COLO668 (cell line): Measurements from ENCODE around the gene RAB15.

Experiments used
- DNase-seq: peaks from one replicate; lab custom pipeline; 2025; ENCODE audit not compliant: unreplicated experiment; lab: John Stamatoyannopoulos, UW

The RAB15 gene

DNA sequence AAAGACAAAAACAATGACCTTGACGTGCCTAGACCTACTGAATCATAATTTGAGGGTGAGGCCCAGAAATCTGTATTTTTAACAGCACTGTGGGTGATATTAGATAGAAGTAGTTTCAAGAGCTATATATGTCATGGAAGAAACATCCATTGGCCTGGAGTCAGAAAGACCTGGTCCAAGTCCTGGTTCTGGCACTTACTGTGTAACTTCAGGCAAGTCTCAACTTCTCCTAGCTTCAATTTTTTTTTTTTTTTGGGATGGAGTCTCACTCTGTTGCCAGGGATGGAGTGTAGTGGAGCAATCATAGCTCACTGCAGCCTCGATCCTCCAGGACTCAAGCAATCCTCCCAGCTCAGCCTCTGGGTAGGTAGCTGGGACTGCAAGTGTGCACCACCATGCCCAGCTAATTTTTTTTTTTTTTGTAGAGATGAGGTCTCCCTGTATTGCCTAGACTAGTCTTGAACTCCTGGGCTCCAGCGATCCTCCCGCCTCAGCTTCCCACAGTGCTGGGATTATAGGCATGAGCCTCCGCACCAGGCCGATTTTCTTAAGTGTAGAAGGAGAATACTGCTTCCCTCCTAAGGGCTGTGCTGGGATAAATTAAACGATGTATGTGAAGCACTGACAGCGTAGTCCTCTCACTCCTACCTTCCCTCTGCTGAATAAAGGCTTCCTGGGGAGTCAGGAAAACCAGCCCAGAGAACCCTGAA is 15.3 kb downstream of the RAB15 start:
- DNase-seq = no peak

DNA sequence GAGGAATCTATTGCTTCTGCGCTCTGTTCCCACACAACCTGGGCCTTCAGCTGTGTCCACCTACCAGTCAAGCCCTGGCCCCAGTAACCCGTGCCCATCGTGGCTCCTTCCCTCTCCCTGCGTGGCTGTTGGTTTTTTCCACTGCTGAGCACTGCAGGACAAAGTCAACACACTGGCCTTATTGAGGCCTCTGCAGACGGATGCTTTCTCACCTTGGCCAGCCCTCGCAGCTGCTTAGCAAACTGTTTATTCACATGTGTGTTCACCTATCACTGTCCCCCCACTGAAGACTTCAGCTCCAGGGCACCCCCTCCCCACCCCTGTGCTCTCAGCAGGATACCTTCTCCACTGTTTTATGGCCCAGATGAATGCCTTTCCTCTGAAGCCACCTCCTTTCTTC is 16.8 kb downstream of the RAB15 start:
- DNase-seq = peak; percentile 34

DNA sequence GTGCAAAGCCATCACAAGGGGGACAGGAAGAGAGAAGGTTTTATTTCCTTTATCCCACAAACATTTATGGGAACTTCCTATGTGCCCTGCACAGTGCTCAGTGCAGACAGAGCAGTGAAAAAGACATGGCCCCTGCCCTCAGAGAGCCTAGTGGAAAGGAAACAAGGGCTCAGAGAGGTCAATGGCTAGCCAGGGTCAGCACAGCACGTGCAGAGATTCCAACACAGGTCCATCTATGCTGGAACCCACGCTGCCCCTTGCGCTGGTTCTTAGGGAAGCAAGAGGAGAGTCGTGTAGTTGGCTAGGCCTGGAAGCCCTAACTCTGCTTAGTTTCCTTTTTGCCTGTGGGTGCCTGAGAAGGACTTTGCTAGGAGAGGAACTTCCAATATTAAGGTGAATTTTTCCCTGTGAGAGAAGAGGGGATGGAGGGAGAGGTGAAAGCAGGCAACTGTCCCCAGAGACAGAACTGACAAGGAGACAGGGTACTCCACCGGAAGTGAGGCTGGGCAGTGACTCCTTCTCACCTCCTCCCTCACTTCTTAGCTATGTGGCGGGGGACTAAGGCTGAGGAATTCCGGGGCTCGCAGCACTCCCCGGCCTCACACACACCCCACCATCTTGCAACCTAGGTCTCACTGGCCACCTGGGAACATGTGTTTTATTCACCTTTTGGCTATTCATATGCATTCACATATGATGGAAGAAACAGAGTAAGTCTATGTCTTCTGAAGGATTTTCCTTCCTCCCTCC is 17.5 kb downstream of the RAB15 start:
- DNase-seq = no peak

DNA sequence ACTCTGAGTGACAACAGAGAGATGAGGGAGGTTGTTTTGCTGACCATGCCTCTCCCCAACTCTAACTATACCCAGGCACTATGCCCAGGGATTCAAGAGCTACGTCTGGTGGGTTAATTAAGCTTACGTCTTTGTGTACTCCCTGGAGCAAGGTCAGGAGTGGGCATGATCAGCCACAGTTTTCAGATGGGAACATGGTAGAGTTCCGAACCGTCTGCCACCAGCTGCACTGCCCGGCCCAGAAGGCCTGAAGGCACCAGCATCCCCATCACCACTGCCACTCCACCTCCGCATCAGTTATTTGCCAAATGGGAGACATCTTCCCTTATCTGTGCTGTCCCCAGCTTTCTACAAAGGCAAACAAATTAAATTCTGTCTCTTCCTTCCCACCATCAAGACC is 18.5 kb downstream of the RAB15 start:
- no peak for DNase-seq

DNA sequence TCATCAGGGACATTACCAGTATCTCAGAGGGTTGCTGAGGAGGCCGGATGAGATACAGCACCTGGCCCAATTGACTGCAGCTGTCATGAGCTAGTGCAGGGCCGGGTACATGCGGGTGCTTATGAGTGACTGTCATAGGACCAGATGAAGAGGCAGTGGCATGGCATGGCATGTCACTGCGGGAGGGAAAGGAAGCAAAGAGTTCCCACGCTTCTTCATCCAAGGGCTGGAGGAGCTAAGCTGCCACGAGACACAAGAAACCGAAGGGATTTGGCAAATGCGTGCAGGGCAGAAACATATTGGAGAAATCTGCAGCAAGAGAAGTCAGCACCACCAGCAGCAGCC is 18.9 kb downstream of the RAB15 start:
- no peak for DNase-seq

DNA sequence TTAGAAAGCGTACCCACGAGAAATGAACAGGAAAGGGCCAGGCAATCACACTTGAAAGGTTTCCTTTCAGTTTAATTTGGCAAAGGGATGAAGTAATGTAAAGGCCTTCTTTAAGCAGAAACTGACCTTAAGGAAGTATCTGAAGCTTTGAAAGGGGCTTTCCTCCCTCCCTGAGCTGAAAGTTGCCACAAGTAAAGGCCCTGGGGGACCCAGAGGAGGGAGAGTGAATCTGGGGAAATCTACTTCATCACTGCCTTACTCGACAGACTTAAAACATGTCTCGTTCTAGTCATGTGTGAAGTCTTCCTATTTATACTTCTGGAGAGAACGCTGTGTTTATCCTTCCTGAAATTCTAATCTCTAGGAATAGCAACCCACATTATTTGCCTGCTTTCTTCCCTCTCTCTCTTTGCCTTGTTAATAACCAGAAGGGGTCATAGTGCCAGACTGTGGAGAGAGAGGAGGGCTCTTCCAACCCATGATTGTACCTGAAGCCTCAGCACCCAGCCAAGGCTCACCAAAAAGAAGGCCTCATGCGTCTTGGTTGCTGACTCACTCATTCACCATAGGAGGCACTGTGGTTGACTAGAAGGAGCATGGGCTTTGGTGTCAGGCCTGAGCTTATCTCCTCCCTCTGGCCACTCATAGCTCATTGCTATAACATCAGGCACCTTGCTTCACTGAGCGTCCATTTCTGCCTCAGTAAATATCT is 19.4 kb downstream of the RAB15 start:
- no peak for DNase-seq

DNA sequence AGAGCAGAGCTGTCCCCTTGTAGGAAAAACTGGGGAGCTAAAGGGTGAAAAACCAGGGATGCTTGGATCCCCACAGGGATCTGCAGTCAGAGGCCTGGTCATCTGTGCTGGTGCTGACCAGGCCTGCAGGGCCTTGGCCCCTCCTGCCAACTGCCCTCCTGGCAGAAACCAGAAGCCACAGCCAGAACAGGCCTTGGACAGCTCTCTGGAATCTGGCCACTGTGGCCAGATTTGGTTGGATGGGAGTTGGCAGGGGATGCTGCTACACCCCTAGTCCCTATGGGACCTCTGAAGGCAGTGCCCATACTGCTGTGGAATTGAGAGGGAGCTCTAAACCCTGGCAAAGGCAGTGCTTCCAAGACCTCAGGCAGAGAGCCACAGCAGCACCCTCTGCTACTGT is 20.4 kb downstream of the RAB15 start:
- DNase-seq = no peak

DNA sequence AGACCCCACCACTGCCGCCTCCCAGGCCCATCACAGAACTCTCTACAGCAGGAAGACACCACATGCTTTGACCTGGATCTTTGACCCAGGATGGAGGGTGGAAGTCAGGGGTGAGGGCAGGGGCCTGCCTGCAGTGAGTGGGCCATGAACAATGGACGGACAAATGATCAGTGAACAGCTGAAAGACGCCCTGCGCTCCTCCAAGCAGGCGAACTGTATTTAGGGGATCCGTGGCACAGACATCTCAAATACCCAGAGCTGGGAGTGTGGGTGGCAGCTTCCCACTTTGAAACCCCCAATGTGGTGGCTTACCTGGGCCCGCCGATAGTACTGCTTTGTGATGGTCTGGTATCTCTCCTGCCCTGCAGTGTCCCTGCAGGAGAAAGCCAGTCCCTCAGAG is 20.8 kb downstream of the RAB15 start:
- no peak for DNase-seq

DNA sequence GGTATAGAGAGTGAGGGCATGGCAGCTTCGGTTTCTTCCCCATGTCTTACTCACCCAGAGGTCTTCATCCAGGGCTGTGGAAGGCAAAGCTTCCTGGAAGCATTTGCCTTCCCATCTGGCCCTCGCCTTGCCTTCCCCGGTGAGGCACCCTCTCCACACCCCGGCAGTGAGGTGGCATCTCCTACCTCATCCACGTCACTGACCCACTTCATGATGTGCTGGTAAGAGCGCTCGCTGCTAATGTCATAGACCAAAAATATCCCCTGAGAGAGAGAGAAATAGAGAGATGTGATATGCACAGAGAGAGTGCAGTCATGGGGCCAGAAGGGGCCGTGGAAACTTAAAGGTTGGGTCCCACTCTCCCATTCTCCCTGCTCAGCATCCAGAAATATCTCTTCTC is 21.2 kb downstream of the RAB15 start:
- no peak for DNase-seq

DNA sequence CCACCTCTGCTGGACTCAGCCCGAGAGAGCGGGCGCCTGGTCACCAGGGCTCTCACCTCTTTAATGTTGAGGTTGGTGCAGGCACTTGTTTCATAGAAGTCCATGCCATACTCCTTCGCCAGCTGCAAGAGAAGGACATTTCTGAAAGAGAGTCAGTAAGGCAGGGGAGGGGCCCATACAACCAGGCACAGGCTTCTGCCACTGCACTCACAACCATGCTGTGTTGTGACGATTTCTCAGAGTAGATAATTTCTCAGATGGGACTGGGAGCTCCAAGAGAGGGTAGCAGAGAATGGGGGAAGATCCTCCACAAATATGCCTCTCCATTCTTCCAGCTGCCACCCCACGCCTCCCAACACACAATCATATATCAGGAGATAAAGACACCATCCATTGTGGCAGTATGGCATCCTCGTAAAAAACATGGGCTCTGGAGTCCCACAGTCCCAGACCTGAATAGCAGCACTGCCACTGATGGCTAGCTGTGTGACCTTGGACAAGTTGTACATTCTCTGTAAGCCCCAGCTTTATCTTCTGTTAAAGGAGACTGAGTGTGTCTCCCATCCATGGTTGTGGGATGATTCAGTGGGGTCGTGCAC is 23.4 kb downstream of the RAB15 start:
- no peak for DNase-seq

DNA sequence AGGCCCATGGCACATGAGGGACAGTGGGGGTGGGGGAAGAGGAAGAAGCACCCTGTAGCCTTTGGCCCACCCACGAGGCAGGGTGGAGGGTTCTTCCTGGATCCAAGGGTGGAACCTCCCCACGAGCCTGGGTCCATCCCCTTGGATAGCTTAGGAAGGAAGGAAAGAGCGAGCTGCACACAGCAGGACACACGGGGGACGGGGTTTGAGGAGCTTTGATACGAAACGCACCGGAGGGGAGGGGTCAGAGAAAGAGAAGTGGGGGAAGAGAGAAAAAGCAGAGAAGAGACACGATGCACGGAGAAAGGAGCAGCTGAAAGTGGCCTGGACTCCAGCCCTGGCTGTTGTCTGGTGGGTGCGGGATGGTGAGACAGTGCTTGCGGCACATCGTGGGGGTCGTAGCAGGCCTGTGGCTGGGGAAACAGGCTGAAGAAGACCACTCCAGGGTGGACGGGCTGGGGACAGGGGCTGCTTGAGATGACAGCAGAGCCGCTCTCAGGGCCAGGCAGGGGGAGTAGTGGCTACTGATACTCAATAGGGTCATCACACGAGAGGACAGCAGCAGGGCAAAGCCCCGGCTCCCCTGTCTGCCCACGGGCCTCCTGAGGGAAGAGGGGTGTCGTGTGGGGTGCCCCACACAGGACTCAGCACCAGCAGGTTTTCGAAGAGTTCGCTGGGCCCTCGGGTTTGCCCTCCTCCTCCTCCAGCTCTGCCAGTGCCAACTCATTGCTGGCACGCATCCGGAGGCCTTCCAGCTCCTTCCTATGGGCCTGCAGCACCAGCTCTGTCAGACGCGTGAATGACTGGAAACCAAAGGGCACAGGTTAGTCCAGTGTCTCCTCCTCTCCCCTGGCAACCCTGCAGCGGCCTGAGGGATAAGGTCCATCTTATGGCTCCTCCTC is 24.2 kb downstream of the RAB15 start:
- no peak for DNase-seq

DNA sequence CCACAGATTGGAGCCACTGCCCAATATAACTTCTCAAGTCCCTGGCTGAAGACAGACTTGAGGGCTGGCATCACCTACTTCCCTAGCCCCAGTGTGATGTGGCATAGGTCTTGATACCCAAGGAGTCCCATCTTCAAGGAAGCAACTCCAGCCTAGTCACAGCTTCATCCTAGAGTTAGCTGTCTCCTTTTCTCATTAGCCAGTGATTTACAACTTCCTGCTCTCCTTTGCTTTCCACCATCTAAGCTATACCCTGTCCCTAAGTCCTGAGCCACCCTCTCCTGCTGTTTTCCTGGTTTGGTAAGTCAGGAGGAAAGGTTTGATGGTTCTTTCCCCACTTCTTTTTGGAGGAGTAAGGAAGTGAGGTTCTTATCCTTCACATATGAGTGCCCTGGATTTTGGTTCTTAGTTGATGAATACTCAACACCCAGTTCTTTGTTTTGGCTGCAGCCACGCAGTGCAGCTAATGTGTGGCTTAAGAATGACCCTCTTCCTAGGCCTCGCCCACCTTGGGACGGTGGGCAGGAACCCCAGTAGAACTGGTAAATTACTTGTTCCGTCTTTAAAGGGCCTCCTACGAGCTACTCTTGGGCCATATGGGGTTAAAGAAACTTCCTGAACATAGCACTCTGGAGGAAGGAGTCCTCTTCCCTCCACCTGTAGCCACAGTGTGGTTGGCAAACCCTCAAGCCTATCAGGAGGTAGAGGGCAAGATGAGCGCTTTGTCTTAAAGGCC is 25.7 kb downstream of the RAB15 start:
- DNase-seq = no peak

DNA sequence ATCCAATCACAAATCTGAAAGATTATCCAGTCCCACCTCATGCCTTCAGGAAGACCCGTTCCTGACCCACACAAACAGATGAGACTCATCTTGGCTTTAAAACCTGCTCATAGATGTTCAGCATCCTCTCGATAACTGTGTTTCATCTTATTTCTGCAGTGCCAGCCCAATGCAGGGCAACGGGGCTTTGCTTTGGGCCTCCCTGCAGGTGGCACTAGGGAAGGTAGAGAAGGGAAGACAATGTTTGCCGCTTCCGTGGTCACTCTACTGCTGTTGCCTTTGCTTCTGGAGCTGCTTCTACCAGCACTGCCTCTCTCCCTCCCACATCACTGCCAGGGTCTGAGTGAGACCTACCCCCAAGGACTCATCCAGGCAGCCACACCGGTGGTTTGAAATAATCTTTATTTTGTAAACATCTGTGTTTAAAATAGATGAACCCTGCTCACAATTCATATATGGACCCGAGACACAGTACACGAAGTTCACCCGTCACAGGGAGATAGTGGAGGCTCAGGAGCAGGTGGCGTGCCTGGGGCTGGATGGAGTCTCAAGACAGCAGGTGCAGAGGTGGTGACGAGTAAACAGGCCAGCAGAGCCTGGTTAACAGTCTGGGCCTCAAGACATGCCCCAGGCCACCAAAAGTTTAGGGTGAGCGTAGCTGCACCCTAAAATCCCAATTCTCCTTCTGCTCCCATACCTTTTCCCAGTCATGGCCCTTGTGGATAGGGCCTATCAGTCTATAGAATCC is 26.5 kb downstream of the RAB15 start:
- no peak for DNase-seq

DNA sequence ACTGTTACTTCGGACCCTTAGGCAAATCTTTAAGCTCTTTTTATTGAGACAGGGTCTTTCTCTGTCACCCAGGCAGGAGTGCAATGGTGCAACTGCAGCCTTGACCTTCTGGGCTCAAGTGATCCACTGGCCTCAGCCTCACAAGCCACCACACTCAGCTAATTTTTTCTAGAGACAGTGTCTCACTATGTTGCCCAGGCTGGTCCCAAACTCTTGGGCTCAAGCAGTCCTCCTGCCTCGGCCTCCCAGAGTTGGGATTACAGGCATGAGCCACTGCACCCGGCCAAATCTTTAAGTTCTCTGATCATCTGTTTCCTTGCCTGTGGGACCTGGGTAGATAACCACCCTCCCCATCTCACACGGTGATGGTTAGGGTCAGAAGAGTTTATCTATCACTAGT is 27.3 kb downstream of the RAB15 start:
- DNase-seq = no peak

DNA sequence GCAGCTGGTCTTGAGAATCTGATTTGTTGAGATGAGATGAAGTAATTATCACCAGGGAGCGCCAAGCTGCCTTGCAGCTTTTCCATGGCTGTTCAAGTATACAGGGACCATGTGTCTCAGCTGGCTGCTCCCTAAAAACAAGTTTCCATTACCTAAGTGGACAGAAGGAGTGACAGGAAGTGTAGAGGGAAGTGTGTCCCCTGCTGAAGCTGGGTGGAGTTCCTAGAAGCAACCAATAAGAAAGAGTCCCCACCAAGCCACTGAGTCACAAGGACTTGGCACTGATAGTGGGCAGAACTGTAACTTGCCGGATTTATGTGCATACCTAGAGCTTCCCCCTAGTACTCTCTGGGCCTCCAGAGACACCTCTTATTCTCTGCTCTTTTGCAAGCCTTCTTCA is 28.1 kb downstream of the RAB15 start:
- DNase-seq = no peak

DNA sequence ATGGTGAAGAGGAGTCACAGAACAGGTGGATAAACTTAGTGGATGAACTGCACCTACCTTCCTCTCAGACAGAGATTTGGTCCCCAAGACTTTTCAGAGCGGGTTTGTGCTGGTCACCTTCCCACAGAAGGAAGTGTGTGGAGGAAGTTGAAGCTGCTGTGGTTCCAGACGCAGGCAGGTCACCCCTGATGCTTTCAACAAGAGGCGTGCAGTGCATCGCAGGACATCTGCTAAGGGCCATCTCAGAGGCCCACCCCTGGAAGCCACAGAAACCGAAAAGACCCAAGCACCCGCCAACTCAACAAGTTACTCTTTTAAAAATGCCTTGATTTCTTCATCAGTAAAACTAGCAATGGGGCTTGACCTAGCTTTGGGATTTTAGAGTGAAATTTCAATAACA is 28.6 kb downstream of the RAB15 start:
- no peak for DNase-seq

DNA sequence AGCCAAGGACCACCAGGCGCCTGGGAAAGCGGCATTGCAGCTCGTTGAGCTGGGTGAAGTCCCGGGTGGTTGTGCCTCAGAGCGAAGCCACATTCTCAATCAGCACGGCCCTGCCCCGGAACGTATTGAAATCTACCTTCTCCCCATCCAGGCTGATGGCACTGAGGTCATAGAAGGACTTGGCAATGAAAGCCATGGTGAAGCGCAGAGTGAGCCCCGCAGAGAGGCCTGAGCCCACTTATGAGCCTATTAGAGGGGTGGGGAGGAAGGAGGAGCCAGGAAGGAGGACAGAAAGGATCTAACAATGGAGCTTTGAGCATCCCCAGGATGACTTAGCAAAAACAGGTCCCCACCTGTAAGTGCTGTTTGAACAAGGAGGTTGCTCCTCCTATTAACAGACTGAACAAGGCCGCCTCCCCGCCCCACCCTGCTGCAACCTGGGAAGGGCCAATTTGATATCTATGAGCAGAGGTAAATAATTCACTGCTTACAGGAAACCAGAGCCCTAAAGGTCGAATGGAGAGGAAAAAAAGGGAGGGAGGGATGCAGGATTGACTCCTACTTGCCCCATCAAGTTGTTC is 29.5 kb downstream of the RAB15 start, which contains the start of gene GPX2:
Gene GPX2, minus strand, starts transcription at position 215 of the 581 bp plus-strand sequence. Its CDS starts 19 bp downstream, at position 196.
- DNase-seq = peak; percentile 93

DNA sequence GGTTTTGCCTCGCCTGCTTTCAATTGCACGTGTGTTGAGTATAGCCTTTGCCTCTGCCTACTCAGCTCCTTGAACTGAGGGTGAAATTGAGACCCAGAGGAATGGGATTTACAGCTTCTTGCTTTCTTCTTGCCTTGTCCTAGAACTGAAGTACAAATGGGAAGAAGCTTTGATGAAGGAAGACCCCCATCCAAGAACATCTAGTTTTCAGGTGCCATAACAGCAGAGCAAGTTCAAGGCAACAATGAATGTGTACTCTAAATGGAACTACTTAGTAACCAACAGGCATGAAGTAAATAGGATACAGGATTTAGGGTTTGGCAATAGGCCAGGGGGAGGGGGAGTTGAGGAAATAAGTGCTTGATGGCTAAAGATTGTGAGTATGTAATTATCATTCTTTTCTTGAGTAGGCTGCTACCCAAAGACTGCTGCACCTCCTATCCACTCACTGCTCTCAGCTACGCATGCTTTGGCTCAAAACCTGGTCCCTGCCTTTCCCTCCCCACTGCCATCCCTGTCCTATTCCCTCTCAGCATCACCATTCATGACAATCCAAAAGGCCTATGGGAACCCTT is 31.7 kb downstream of the RAB15 start:
- DNase-seq = no peak

DNA sequence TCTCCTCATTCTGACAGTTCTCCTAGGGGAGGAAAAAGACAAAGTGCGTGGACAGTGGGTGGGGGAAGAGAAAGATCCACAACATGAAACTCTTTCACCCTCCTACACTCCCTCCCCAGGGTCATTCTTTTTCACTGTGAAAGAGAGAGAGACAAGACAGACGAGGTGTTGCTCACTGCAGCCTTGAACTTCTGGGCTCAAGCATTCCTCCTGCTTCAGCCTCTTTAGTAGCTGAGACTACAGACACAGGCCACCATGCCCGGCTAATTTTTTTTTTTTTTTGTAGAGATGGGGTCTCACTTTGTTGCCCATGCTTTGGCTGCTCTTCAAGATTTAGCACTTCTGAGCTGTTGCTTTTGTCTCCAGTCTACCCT is 32.3 kb downstream of the RAB15 start:
- no peak for DNase-seq
